Renal cortex interstitium (tissue), 11 donors: ENCODE data around the gene NOL7. TPM values are rescaled to one million over a fixed set of nuclear protein-coding genes. Genes with fewer than 3 reads are reported as not detected.

Experiments used
- DNase-seq, 11 donors: peaks; one replicate each; pipeline ENCODE4 v3.0.0-alpha.2; 2013; ENCODE audit warnings: low read depth in 9 of 11, low spot score in 4 of 11; ENCODE audit errors: extremely low read depth in 1 of 11
- polyA plus RNA-seq, 3 donors: library from polyadenylated mRNA; unstranded; fragments of 120-200 nt; gene quantifications; one replicate each; pipeline ENCODE4 v1.2.1, GENCODE V29; 2013; ENCODE audit not compliant: insufficient read length in 3 of 3

NOL7 gene
- polyA plus RNA-seq, 3 donors: 82.1 to 100 (median 87.8) TPM

GRCh38 chr6:13586603-13587542, 28.3 kb upstream of the NOL7 start:
- no peak for DNase-seq

DNA sequence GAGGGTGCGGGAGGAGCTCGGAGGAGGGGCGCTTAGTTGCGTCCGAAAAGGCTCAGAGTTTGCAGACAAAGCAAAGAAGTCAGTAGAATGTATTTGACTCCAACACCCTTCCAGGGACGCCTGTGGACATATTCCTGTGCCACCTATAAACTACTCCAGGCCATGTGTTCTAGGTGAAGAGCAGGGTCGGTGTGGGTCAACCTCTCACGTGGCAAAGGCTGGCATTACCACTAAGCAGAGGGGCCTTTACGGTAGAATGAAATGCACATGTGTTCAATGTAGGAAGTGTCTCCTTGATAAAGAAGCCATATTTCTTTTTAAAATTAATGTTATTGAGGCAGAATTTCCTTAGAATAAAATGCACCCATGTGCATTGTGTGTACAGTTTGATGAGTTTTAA, 25.3 kb upstream of the NOL7 start:
- no peak for DNase-seq

- no peak for DNase-seq
These were observed 24.5 kb upstream of the NOL7 start for GRCh38 chr6:13590574-13591153.

GRCh38 chr6:13591205-13591921, 23.8 kb upstream of the NOL7 start:
- DNase-seq: no peak

- no peak for DNase-seq
These were observed 22.0 kb upstream of the NOL7 start for GRCh38 chr6:13593103-13593502.

DNA sequence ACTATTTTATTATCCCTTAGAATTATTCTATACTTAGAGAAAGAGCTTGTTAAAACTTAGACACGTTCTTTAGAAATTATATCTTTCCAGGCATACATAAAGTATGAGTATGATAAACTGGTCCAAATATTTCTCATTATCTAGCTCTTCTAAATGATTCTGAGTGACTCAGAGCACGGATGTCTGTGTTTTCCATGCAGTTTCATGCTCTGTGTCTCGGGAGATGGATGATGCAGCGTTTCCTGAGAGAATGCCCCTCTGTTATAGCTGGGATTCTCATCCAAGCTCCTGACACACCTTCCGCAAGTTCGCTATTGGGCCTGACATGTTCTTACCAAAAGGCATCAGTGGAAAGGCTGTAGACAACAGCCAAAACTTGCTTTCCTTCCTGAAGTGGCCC, 21.4 kb upstream of the NOL7 start:
- no peak for DNase-seq

- no peak for DNase-seq
These were observed 18.1 kb upstream of the NOL7 start for GRCh38 chr6:13597073-13597472.

GRCh38 chr6:13600036-13600435, 15.1 kb upstream of the NOL7 start:
- no peak for DNase-seq

DNA sequence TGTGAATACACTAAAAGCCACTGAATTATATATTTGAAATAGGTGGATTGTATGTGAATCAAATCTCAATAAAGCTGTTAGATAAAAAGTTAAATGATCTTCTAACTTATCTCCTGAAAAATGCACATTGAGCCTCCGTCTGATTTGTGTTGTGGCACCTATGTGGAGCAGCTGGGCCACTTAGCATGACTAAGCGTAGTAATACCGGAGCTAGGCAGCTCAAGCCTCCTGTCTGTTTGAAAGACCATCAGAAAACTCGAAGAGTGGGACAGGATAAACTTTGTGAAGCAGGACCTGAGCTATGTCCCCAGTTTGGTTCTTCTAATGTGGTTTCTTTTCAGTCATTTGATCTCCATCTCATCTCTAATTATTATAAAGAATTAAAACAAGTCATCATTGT, 11.0 kb upstream of the NOL7 start:
- DNase-seq: no peak

- DNase-seq: no peak
These were observed 10.4 kb upstream of the NOL7 start for GRCh38 chr6:13604546-13605416.

DNA sequence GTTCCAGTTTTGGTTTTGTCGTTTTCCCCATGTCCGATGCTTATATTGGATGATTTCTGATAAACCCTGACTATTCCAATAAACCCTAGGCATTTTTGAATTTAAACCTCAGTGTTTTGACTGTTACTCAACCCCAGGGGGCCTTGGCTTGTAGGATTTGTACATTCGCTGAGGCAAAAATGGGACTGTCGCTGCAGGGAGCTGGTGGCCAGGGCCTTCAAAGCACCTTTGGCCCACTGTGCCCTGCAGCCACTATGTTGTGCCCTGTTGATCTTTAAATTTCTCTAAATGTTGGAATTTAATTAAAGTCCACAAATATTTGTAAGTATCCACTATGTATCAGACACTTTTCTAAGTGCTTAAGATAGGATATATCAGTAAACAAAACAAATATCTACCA, 9.5 kb upstream of the NOL7 start:
- DNase-seq: no peak

GRCh38 chr6:13611715-13612114, 3.4 kb upstream of the NOL7 start:
- no peak for DNase-seq

DNA sequence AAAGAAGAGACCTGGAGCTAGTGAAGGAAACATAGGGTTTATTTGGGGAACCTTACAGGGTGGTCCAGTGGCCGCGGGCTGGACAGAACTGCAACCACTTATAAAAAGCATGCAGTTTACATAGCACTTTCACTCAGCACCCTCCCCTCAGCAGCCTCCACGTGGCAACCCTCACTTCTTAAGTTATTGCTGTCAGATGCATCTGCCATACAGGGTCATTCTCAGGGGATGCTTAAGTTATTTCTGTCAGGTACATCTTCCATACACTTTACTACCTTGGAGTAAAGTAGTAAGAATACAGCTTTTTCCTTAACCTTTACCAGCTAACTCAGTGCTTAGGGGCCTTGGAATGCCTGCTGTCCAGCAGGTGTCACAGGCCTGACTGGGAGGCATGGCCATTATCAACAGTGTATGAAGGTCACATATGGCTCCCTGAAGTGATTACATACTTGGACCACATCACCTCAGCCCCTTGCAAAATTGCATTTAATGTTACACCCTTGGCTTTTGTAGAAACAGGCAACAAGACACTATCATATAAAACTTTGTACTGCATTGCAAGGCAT, 2.0 kb upstream of the NOL7 start:
- no peak for DNase-seq

DNA sequence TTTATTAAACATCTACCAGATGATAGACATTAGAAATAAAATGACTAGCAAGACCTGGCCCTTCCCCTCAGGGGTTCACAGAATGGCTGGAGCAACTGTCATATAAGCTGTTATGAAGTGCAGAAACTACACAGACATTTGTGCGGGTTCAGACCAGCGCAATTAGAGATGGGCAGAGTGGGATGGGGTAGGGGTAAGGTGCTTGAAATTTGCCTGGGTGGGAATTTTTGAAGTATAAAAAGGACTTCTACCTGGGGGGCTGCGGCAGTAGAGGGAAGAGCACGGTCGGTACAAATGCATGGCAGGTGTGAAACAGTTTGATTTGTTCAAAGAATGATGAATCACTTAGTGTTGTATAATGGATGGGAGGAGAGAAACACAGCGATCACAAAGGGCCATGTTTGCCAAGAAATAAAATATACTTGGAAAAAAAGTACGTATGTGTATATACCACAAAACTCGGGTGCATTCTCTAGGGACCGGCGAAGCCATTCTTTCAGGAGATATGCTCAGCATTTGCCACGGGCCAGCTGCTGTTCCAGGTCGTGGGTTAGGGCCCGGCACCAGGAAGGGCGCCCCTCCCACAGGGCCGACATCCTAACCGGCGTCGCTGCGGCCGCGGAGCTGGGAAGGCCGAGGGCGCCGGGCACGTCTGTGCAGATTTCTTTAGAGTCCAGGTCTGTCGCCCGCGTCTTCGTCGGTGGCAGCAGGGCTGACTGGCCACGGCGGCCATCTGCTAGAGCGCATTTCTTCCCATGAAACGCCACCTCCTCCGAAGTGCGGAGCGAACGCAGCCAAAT, 809 bp upstream of the NOL7 start:
- DNase-seq: peak in 6 of 11 donors; percentile 28 to 43 (median 37)

DNA sequence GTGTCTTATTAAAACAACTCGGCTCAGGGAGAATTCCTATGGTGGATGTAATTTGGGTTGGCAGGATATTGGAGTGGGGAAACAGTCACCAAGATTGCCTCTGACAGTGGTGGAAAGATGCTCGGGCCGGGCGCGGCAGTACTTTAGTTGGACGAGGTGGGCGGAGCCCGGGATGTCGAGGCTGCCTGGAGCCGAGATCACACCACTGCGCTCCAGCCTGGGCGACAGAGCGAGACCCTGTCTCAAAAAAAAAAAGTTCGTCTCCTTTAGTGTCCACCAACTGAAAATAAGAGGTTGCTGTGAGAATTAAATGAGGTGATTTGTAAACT, 621 bp downstream of the NOL7 start:
- peak in 6 of 11 donors; percentile 12 to 29 (median 16) for DNase-seq

- no peak for DNase-seq
These were observed 1.9 kb downstream of the NOL7 start for GRCh38 chr6:13617066-13617465.

GRCh38 chr6:13624871-13625288, 9.7 kb downstream of the NOL7 start:
- no peak for DNase-seq

DNA sequence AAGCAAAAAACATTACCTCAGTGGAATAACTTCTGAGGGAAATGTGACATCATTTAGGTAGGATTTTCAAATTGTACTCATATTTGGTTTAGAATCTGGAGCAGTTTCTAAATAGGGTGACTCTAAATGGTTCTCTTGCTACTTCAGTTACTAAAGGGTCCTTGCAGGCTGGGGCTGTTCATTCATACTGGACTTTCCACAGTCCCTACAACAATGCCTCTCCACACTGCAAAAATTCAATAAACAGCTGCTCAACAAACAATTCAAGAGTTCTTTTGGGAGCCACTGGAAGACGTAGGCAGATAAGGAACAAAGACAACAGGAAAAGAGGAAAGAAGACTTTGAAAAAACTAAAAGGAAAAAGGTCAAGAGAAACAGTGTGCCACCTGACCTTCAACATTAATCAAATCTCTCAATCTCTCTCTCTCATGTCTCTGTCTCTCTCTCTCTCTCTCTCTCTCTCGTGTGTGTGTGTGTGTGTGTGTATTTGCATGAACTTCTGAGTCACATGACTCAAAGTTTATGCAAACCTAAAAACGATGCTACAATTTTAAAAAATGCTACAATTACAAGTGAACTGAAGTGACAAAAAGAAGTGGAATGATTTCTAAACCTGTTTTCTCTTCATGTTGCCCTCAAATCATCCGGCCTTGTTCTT, 14.5 kb downstream of the NOL7 start:
- DNase-seq: no peak
